ENCODE data around the gene FAM163B. TPM values are rescaled to one million over a fixed set of nuclear protein-coding genes. Genes with fewer than 3 reads are reported as not detected.

FAM163B gene
- polyA plus RNA-seq, 4 donors: 0.19 to 0.42 TPM; not detected in 2

- no peak for DNase-seq (ENCODE audit: low read depth in 4 of 4, low spot score in 3 of 4)
Observed at GRCh38 chr9:133557581-133557980, 51.6 kb downstream of the FAM163B start.

- no peak for DNase-seq (ENCODE audit: low read depth in 4 of 4, low spot score in 3 of 4)
Observed at GRCh38 chr9:133556354-133556753, 52.8 kb downstream of the FAM163B start.

GRCh38 chr9:133554729-133555128, 54.5 kb downstream of the FAM163B start:
- DNase-seq (ENCODE audit: low read depth in 4 of 4, low spot score in 3 of 4): no peak

- no peak for DNase-seq (ENCODE audit: low read depth in 4 of 4, low spot score in 3 of 4)
Observed at GRCh38 chr9:133553973-133554713, 55.0 kb downstream of the FAM163B start.

GRCh38 chr9:133553123-133553522, 56.1 kb downstream of the FAM163B start:
- DNase-seq (ENCODE audit: low read depth in 4 of 4, low spot score in 3 of 4): no peak

- DNase-seq (ENCODE audit: low read depth in 4 of 4, low spot score in 3 of 4): no peak
Observed at GRCh38 chr9:133552236-133552635, 57.0 kb downstream of the FAM163B start.

GRCh38 chr9:133551446-133551845, 57.7 kb downstream of the FAM163B start:
- DNase-seq (ENCODE audit: low read depth in 4 of 4, low spot score in 3 of 4): no peak

GRCh38 chr9:133547116-133547515, 62.1 kb downstream of the FAM163B start:
- DNase-seq (ENCODE audit: low read depth in 4 of 4, low spot score in 3 of 4): no peak

GRCh38 chr9:133546287-133546680, 62.9 kb downstream of the FAM163B start:
- DNase-seq (ENCODE audit: low read depth in 4 of 4, low spot score in 3 of 4): no peak

- DNase-seq (ENCODE audit: low read depth in 4 of 4, low spot score in 3 of 4): no peak
Observed at GRCh38 chr9:133545494-133546286, 63.5 kb downstream of the FAM163B start.

GRCh38 chr9:133543772-133544467, 65.3 kb downstream of the FAM163B start:
- DNase-seq (ENCODE audit: low read depth in 4 of 4, low spot score in 3 of 4): no peak

GRCh38 chr9:133542002-133542401, 67.2 kb downstream of the FAM163B start:
- DNase-seq (ENCODE audit: low read depth in 4 of 4, low spot score in 3 of 4): no peak

GRCh38 chr9:133540698-133541025, 68.5 kb downstream of the FAM163B start:
- DNase-seq (ENCODE audit: low read depth in 4 of 4, low spot score in 3 of 4): no peak

GRCh38 chr9:133539991-133540697, 69.0 kb downstream of the FAM163B start:
- no peak for DNase-seq (ENCODE audit: low read depth in 4 of 4, low spot score in 3 of 4)

GRCh38 chr9:133538851-133539833, 70.0 kb downstream of the FAM163B start:
- DNase-seq (ENCODE audit: low read depth in 4 of 4, low spot score in 3 of 4): no peak

GRCh38 chr9:133538176-133538575, 71.0 kb downstream of the FAM163B start:
- no peak for DNase-seq (ENCODE audit: low read depth in 4 of 4, low spot score in 3 of 4)

GRCh38 chr9:133537257-133537656, 71.9 kb downstream of the FAM163B start:
- no peak for DNase-seq (ENCODE audit: low read depth in 4 of 4, low spot score in 3 of 4)

GRCh38 chr9:133536536-133536935, 72.7 kb downstream of the FAM163B start:
- no peak for DNase-seq (ENCODE audit: low read depth in 4 of 4, low spot score in 3 of 4)

- DNase-seq (ENCODE audit: low read depth in 4 of 4, low spot score in 3 of 4): no peak
Observed at GRCh38 chr9:133536080-133536479, 73.1 kb downstream of the FAM163B start.

All from left renal pelvis (tissue), 4 donors.